GM18858 (cell line): ENCODE measurements around the gene KCNF1.
"Not testable (repeated sequence)": the region's sequence is repeated elsewhere in the genome, so short reads cannot be mapped to it uniquely, and the experiment has no call there.

Experiments used
- ATAC-seq: cut with Tn5 transposase; IDR thresholded peaks from one replicate; pipeline ENCODE4 v1.9.1; 2021; ENCODE audit not compliant: unreplicated experiment

Gene KCNF1

GRCh38 chr2:10935953-10936942 is 24.5 kb downstream of the KCNF1 start:
- no peak for ATAC-seq

GRCh38 chr2:10939058-10939457 is 27.3 kb downstream of the KCNF1 start:
- no peak for ATAC-seq

GRCh38 chr2:10940596-10940995 is 28.9 kb downstream of the KCNF1 start:
- no peak for ATAC-seq

GRCh38 chr2:10941383-10941782 is 29.6 kb downstream of the KCNF1 start:
- ATAC-seq = no peak

- no peak for ATAC-seq
Measured at GRCh38 chr2:10944799-10945198, 33.1 kb downstream of the KCNF1 start.

GRCh38 chr2:10946394-10946793 is 34.7 kb downstream of the KCNF1 start:
- ATAC-seq = no peak

- no peak for ATAC-seq
Measured at GRCh38 chr2:10947005-10947440, 35.3 kb downstream of the KCNF1 start.

- ATAC-seq = no peak
Measured at GRCh38 chr2:10947446-10948187, 35.9 kb downstream of the KCNF1 start.

- no peak for ATAC-seq
Measured at GRCh38 chr2:10948188-10948564, 36.4 kb downstream of the KCNF1 start.

- ATAC-seq = no peak
Measured at GRCh38 chr2:10948606-10949230, 37.0 kb downstream of the KCNF1 start.

GRCh38 chr2:10949835-10950234 is 38.1 kb downstream of the KCNF1 start:
- ATAC-seq = no peak

- ATAC-seq = no peak
Measured at GRCh38 chr2:10951558-10952414, 40.1 kb downstream of the KCNF1 start.

GRCh38 chr2:10954416-10954815 is 42.7 kb downstream of the KCNF1 start:
- no peak for ATAC-seq

GRCh38 chr2:10954856-10955818 is 43.4 kb downstream of the KCNF1 start:
- no peak for ATAC-seq

- no peak for ATAC-seq
Measured at GRCh38 chr2:10956006-10956790, 44.5 kb downstream of the KCNF1 start.

GRCh38 chr2:10957391-10957790 is 45.7 kb downstream of the KCNF1 start:
- no peak for ATAC-seq

GRCh38 chr2:10958452-10958851 is 46.7 kb downstream of the KCNF1 start:
- ATAC-seq = not testable (repeated sequence)

GRCh38 chr2:10960606-10961489 is 49.1 kb downstream of the KCNF1 start:
- no peak for ATAC-seq
